ENCODE results near the gene MAP2K3. TPM values are rescaled to one million over a fixed set of nuclear protein-coding genes. Genes with fewer than 3 reads are reported as not detected.
"Not testable (repeated sequence)": the region's sequence is repeated elsewhere in the genome, so short reads cannot be mapped to it uniquely, and the experiment has no call there.

The MAP2K3 gene
- total RNA-seq, 1 donor from 2014 or later, result 11.5 TPM

GRCh38 chr17:21301593-21302550 lies 17.4 kb downstream of the MAP2K3 start:
- Histone ChIP-seq H3K9ac (ENCODE audit: low read depth in 1 of 3, low read length in 3 of 3) (no peak overlapping the region), H3K27ac (ENCODE audit: low read depth, low read length) (no peak overlapping the region), H3K4me1 (ENCODE audit: control insufficient read depth in 3 of 3, insufficient read depth in 3 of 3, low read length in 3 of 3) (peaks cover 17 to 26% (median 24%) of the 10 kb centered on the region in 3 donors), H3K36me3 (ENCODE audit: control insufficient read depth in 3 of 3, insufficient read depth in 3 of 3, low read length in 3 of 3) (peaks cover 68 to 70% (median 68%) of the 10 kb centered on the region in 3 donors), H3K9me3 (ENCODE audit: control insufficient read depth in 3 of 3, low read length in 3 of 3) (peaks cover 0 to 2% (median 0%) of the 10 kb centered on the region in 3 donors), H3K4me3 (ENCODE audit: low read length in 3 of 3) (no peak overlapping the region), H3K27me3 (ENCODE audit: control insufficient read depth in 3 of 3, insufficient read depth in 3 of 3, low read length in 3 of 3) (no peaks in the 10 kb centered on the region)

GRCh38 chr17:21302711-21303425 lies 18.4 kb downstream of the MAP2K3 start:
- Histone ChIP-seq H3K4me1 (ENCODE audit: control insufficient read depth in 3 of 3, insufficient read depth in 3 of 3, low read length in 3 of 3) (peaks cover 7 to 17% (median 14%) of the 10 kb centered on the region in 3 donors), H3K27me3 (ENCODE audit: control insufficient read depth in 3 of 3, insufficient read depth in 3 of 3, low read length in 3 of 3) (no peaks in the 10 kb centered on the region), H3K36me3 (ENCODE audit: control insufficient read depth in 3 of 3, insufficient read depth in 3 of 3, low read length in 3 of 3) (peaks cover 69 to 72% (median 70%) of the 10 kb centered on the region in 3 donors), H3K4me3 (ENCODE audit: low read length in 3 of 3) (no peak overlapping the region), H3K9me3 (ENCODE audit: control insufficient read depth in 3 of 3, low read length in 3 of 3) (peaks cover 0 to 2% (median 0%) of the 10 kb centered on the region in 3 donors), H3K9ac (ENCODE audit: low read depth in 1 of 3, low read length in 3 of 3) (no peak overlapping the region), H3K27ac (ENCODE audit: low read depth, low read length) (no peak overlapping the region)

GRCh38 chr17:21303441-21304065 lies 19.0 kb downstream of the MAP2K3 start:
- Histone ChIP-seq H3K9me3 (ENCODE audit: control insufficient read depth in 3 of 3, low read length in 3 of 3) (peaks cover 0 to 2% (median 0%) of the 10 kb centered on the region in 3 donors), H3K4me1 (ENCODE audit: control insufficient read depth in 3 of 3, insufficient read depth in 3 of 3, low read length in 3 of 3) (peaks cover under 1 to 10% (median 7%) of the 10 kb centered on the region in 3 donors), H3K36me3 (ENCODE audit: control insufficient read depth in 3 of 3, insufficient read depth in 3 of 3, low read length in 3 of 3) (peaks cover 68 to 69% (median 69%) of the 10 kb centered on the region in 3 donors), H3K9ac (ENCODE audit: low read depth in 1 of 3, low read length in 3 of 3) (no peak overlapping the region), H3K27me3 (ENCODE audit: control insufficient read depth in 3 of 3, insufficient read depth in 3 of 3, low read length in 3 of 3) (no peaks in the 10 kb centered on the region), H3K4me3 (ENCODE audit: low read length in 3 of 3) (no peak overlapping the region), H3K27ac (ENCODE audit: low read depth, low read length) (no peak overlapping the region)

GRCh38 chr17:21304091-21304490 lies 19.6 kb downstream of the MAP2K3 start:
- Histone ChIP-seq H3K4me3 (ENCODE audit: low read length in 3 of 3) (no peak overlapping the region), H3K27ac (ENCODE audit: low read depth, low read length) (no peak overlapping the region), H3K36me3 (ENCODE audit: control insufficient read depth in 3 of 3, insufficient read depth in 3 of 3, low read length in 3 of 3) (peaks cover 68 to 69% (median 69%) of the 10 kb centered on the region in 3 donors), H3K27me3 (ENCODE audit: control insufficient read depth in 3 of 3, insufficient read depth in 3 of 3, low read length in 3 of 3) (no peaks in the 10 kb centered on the region), H3K4me1 (ENCODE audit: control insufficient read depth in 3 of 3, insufficient read depth in 3 of 3, low read length in 3 of 3) (peaks cover 0 to 6% (median 4%) of the 10 kb centered on the region in 3 donors), H3K9me3 (ENCODE audit: control insufficient read depth in 3 of 3, low read length in 3 of 3) (peaks cover 0 to 4% (median 0%) of the 10 kb centered on the region in 3 donors), H3K9ac (ENCODE audit: low read depth in 1 of 3, low read length in 3 of 3) (no peak overlapping the region)

GRCh38 chr17:21304551-21305151 lies 20.1 kb downstream of the MAP2K3 start:
- not testable (repeated sequence) for H3K4me3 ChIP-seq (ENCODE audit: low read length in 3 of 3); H3K9ac ChIP-seq (ENCODE audit: low read depth in 1 of 3, low read length in 3 of 3); H3K27ac ChIP-seq (ENCODE audit: low read depth, low read length); H3K4me1 ChIP-seq (ENCODE audit: control insufficient read depth in 3 of 3, insufficient read depth in 3 of 3, low read length in 3 of 3); H3K27me3 ChIP-seq (ENCODE audit: control insufficient read depth in 3 of 3, insufficient read depth in 3 of 3, low read length in 3 of 3); H3K9me3 ChIP-seq (ENCODE audit: control insufficient read depth in 3 of 3, low read length in 3 of 3)
- H3K36me3 ChIP-seq (ENCODE audit: control insufficient read depth in 3 of 3, insufficient read depth in 3 of 3, low read length in 3 of 3), result peaks cover 65 to 67% (median 66%) of the 10 kb centered on the region in 3 donors

GRCh38 chr17:21305431-21306180 lies 21.1 kb downstream of the MAP2K3 start:
- not testable (repeated sequence) for H3K27ac ChIP-seq (ENCODE audit: low read depth, low read length); H3K4me1 ChIP-seq (ENCODE audit: control insufficient read depth in 3 of 3, insufficient read depth in 3 of 3, low read length in 3 of 3); H3K9me3 ChIP-seq (ENCODE audit: control insufficient read depth in 3 of 3, low read length in 3 of 3); H3K9ac ChIP-seq (ENCODE audit: low read depth in 1 of 3, low read length in 3 of 3); H3K4me3 ChIP-seq (ENCODE audit: low read length in 3 of 3); H3K27me3 ChIP-seq (ENCODE audit: control insufficient read depth in 3 of 3, insufficient read depth in 3 of 3, low read length in 3 of 3)
- H3K36me3 ChIP-seq (ENCODE audit: control insufficient read depth in 3 of 3, insufficient read depth in 3 of 3, low read length in 3 of 3), result peaks cover 56 to 58% (median 57%) of the 10 kb centered on the region in 3 donors

- H3K36me3 ChIP-seq (ENCODE audit: control insufficient read depth in 3 of 3, insufficient read depth in 3 of 3, low read length in 3 of 3), result peaks cover 46 to 49% (median 46%) of the 10 kb centered on the region in 3 donors
Measured at GRCh38 chr17:21306611-21307272, 22.2 kb downstream of the MAP2K3 start.

GRCh38 chr17:21307273-21307625 lies 22.7 kb downstream of the MAP2K3 start:
- H3K9ac ChIP-seq (ENCODE audit: low read depth in 1 of 3, low read length in 3 of 3); H3K4me3 ChIP-seq (ENCODE audit: low read length in 3 of 3); H3K27ac ChIP-seq (ENCODE audit: low read depth, low read length); H3K9me3 ChIP-seq (ENCODE audit: control insufficient read depth in 3 of 3, low read length in 3 of 3); H3K4me1 ChIP-seq (ENCODE audit: control insufficient read depth in 3 of 3, insufficient read depth in 3 of 3, low read length in 3 of 3); H3K27me3 ChIP-seq (ENCODE audit: control insufficient read depth in 3 of 3, insufficient read depth in 3 of 3, low read length in 3 of 3): not testable (repeated sequence)
- peaks cover 42 to 46% (median 43%) of the 10 kb centered on the region in 3 donors for H3K36me3 ChIP-seq (ENCODE audit: control insufficient read depth in 3 of 3, insufficient read depth in 3 of 3, low read length in 3 of 3)

More at GRCh38 chr17:21306611-21307272, 22.2 kb downstream of the MAP2K3 start:
- H3K4me3 ChIP-seq (ENCODE audit: low read length in 3 of 3); H3K27me3 ChIP-seq (ENCODE audit: control insufficient read depth in 3 of 3, insufficient read depth in 3 of 3, low read length in 3 of 3); H3K9me3 ChIP-seq (ENCODE audit: control insufficient read depth in 3 of 3, low read length in 3 of 3); H3K4me1 ChIP-seq (ENCODE audit: control insufficient read depth in 3 of 3, insufficient read depth in 3 of 3, low read length in 3 of 3); H3K27ac ChIP-seq (ENCODE audit: low read depth, low read length); H3K9ac ChIP-seq (ENCODE audit: low read depth in 1 of 3, low read length in 3 of 3): not testable (repeated sequence)
